A673 (cell line): ENCODE measurements around the gene CIC.

Experiments used
- EZH2 ChIP-seq: fragments of 200-600 bp; sonication (generic); IDR thresholded peaks from 2 replicates; pipeline ENCODE4 v1.6.1; 2017; ENCODE audit warnings: borderline replicate concordance, low read depth, mild to moderate bottlenecking, mixed read lengths, antibody characterized with exemption, low read length; ENCODE audit not compliant: poor library complexity, severe bottlenecking
- TF ChIP-seq, protein P1 (sequence below): fragments of 300-800, 200-600 bp; sonication (generic); conservative IDR thresholded peaks from 2 replicates; pipeline ENCODE4 v1.5.1; 2017; ENCODE audit warnings: low read depth, mild to moderate bottlenecking, antibody characterized with exemption, low read length, moderate library complexity, mixed read lengths

GRCh38 chr19:42281827-42282762 lies 13.0 kb downstream of the CIC start:
- TF ChIP-seq, protein P1, sequence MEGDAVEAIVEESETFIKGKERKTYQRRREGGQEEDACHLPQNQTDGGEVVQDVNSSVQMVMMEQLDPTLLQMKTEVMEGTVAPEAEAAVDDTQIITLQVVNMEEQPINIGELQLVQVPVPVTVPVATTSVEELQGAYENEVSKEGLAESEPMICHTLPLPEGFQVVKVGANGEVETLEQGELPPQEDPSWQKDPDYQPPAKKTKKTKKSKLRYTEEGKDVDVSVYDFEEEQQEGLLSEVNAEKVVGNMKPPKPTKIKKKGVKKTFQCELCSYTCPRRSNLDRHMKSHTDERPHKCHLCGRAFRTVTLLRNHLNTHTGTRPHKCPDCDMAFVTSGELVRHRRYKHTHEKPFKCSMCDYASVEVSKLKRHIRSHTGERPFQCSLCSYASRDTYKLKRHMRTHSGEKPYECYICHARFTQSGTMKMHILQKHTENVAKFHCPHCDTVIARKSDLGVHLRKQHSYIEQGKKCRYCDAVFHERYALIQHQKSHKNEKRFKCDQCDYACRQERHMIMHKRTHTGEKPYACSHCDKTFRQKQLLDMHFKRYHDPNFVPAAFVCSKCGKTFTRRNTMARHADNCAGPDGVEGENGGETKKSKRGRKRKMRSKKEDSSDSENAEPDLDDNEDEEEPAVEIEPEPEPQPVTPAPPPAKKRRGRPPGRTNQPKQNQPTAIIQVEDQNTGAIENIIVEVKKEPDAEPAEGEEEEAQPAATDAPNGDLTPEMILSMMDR, result no peak
- TF ChIP-seq EZH2, result no peak
